ENCODE data around the gene GJE1. TPM values are rescaled to one million over a fixed set of nuclear protein-coding genes. Genes with fewer than 3 reads are reported as not detected.
"Not testable (repeated sequence)": the region's sequence is repeated elsewhere in the genome, so short reads cannot be mapped to it uniquely, and the experiment has no call there.

Gene GJE1
- total and polyA plus RNA-seq, 12 donors = not detected

DNA sequence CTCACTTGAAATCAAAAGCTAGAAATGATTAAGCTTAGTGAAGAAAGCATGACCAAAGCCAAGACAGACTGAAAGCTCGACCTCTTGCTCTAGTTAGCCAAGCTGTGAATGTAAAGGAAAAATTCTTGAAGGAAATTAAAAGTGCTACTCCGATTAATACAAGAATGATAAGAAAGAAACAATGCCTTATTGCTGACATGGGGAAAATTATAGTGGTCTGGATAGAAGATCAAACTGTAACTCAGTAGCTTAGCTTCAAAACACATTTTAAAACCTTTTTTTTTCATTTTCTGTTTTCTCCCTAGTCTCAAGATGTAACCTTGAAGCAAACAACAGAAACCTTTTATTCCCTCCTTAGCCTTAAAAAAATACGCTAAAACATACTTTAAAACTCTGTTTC is 11.4 kb upstream of the GJE1 start:
- DNase-seq (no peak), ATAC-seq (no peak)
- H3K9me3 ChIP-seq = no peaks in the 10 kb centered on the region
- H3K36me3 ChIP-seq = no peaks in the 10 kb centered on the region
- no peaks in the 10 kb centered on the region for H3K27me3 ChIP-seq
- intact Hi-C loops (cut with DNase I) = no loop called here
- no peak overlapping the region for H3K27ac ChIP-seq
- H3K4me3 ChIP-seq = no peak overlapping the region
- no peaks in the 10 kb centered on the region for H3K4me1 ChIP-seq
- 77 to 87% methylated on average over 3 of the region's 3 CpGs for WGBS, 2 donors
- TF ChIP-seq CTCF (IDR thresholded peaks at IDR 0.05) = no peak

- 90 to 93% methylated on average over 1 of the region's 1 CpG for WGBS, 2 donors
- no peak for TF ChIP-seq CTCF (IDR thresholded peaks at IDR 0.05)
These were observed 1.9 kb upstream of the GJE1 start for GRCh38 chr6:142130814-142131213.

DNA sequence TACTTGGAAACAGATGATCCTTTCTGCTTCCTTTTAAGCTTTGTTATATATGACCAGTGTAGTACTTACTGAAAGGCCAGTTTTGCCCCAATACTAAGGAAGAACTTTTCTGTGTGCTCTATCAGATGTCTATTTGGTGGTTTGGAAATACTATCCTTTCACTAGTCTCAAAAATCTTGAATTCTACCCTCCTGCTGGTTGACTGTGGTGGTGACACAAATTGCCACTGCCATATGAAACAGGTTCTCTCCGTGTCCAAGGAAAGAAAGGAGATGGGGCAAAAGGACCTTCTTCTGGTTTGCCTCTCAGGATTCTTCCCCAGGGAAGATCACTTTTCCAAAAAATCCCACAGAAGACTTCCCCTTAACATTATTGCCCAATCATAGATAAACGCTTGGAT is 6.2 kb downstream of the GJE1 start:
- no peak overlapping the region for H3K4me3 ChIP-seq
- H3K4me1 ChIP-seq = no peaks in the 10 kb centered on the region
- H3K27me3 ChIP-seq = no peaks in the 10 kb centered on the region
- no peaks in the 10 kb centered on the region for H3K36me3 ChIP-seq
- H3K27ac ChIP-seq = no peak overlapping the region
- TF ChIP-seq CTCF (IDR thresholded peaks at IDR 0.05) = no peak
- DNase-seq (no peak), ATAC-seq (no peak)
- intact Hi-C loops (cut with DNase I) = no loop called here
- peaks cover 0 to 2% (median 0%) of the 10 kb centered on the region in 11 donors for H3K9me3 ChIP-seq
- 48 to 49% methylated on average over 2 of the region's 2 CpGs for WGBS, 2 donors

More at GRCh38 chr6:142130814-142131213, 1.9 kb upstream of the GJE1 start:
- ATAC-seq = no peak
- no peak for DNase-seq
- Histone ChIP-seq H3K27me3 (no peaks in the 10 kb centered on the region), H3K9me3 (peaks cover 0 to 13% (median 0%) of the 10 kb centered on the region in 11 donors), H3K27ac (no peak overlapping the region), H3K4me1 (no peaks in the 10 kb centered on the region), H3K4me3 (no peak overlapping the region), H3K36me3 (no peaks in the 10 kb centered on the region)
- intact Hi-C loops (cut with DNase I) = no loop called here

GRCh38 chr6:142141531-142141930 is 8.8 kb downstream of the GJE1 start:
- H3K36me3 ChIP-seq; H3K9me3 ChIP-seq; H3K4me1 ChIP-seq; H3K27me3 ChIP-seq; H3K4me3 ChIP-seq; H3K27ac ChIP-seq; ATAC-seq; DNase-seq; intact Hi-C loops (cut with DNase I): not testable (repeated sequence)
- 89 to 95% methylated on average over 13 of the region's 13 CpGs for WGBS, 2 donors

- TF ChIP-seq CTCF (IDR thresholded peaks at IDR 0.05) = peak; percentile 85 to 98 (median 90)
- intact Hi-C loops (cut with DNase I) = loop anchor here in 8 of 10 donors (1.0 to 5.0 kb wide), 6 partner anchors 60 to 242 kb away; no protein-coding TSS in a partner anchor
- peak; percentile 94 to 99 for DNase-seq
- ATAC-seq = peak; percentile 99 to 100 (median 100)
- Histone ChIP-seq H3K27ac (peak within 1 kb of the TSS in 9 of 10 donors; percentile 54 to 77 (median 70)), H3K4me1 (peaks cover 0 to 31% (median 22%) of the 10 kb centered on the region in 9 donors), H3K27me3 (no peaks in the 10 kb centered on the region), H3K36me3 (no peaks in the 10 kb centered on the region), H3K9me3 (no peaks in the 10 kb centered on the region), H3K4me3 (peak within 1 kb of the TSS; percentile 55 to 93 (median 80))
- 0% methylated on average over 38 of the region's 38 CpGs for WGBS, 2 donors
These were observed 14.3 kb downstream of the GJE1 start, which contains the start of the genes NMBR and VTA1 for GRCh38 chr6:142146828-142147662. Gene NMBR (minus strand): TSS chr6:142147122. CDS start chr6:142088658, 58,464 bp downstream. Gene VTA1 (plus strand): TSS chr6:142147263. CDS start chr6:142147288, 25 bp downstream.

All from heart right ventricle (tissue), 16 donors.